Transverse colon (tissue), 3 donors: ENCODE measurements around the gene SECTM1.

Source experiments
- CTCF ChIP-seq, 5 experiments: fragments of 200-600 bp in 3 of 5; fragments of 450-650 bp in 2 of 5; sonication (generic) in 3 of 5; IDR thresholded peaks; 1 replicate in 2 of 5; 2 replicates in 3 of 5; pipeline ENCODE4 v1.5.1; 2016 to 2017; ENCODE audit warnings: antibody characterized with exemption in 5 of 5, inconsistent platforms in 3 of 5, mild to moderate bottlenecking in 2 of 5, moderate library complexity in 1 of 5
- EP300 ChIP-seq: sonication (generic); formaldehyde crosslinking; IDR thresholded peaks from one replicate; pipeline ENCODE4 v1.6.1; 2017; ENCODE audit warnings: antibody characterized with exemption, low read depth
- POLR2A ChIP-seq: fragments of 450-650 bp; IDR thresholded peaks from one replicate; pipeline ENCODE4 v1.6.1; 2016; ENCODE audit warnings: antibody characterized with exemption, mild to moderate bottlenecking, moderate library complexity

GRCh38 chr17:82287868-82288801 is 45.4 kb downstream of the SECTM1 start:
- peak; percentile 33 for TF ChIP-seq POLR2A
- TF ChIP-seq CTCF (IDR thresholded peaks at IDR 0.05), result no peak
- TF ChIP-seq EP300, result peak; percentile 70
